ENCODE results near the gene ATG13.

DNA sequence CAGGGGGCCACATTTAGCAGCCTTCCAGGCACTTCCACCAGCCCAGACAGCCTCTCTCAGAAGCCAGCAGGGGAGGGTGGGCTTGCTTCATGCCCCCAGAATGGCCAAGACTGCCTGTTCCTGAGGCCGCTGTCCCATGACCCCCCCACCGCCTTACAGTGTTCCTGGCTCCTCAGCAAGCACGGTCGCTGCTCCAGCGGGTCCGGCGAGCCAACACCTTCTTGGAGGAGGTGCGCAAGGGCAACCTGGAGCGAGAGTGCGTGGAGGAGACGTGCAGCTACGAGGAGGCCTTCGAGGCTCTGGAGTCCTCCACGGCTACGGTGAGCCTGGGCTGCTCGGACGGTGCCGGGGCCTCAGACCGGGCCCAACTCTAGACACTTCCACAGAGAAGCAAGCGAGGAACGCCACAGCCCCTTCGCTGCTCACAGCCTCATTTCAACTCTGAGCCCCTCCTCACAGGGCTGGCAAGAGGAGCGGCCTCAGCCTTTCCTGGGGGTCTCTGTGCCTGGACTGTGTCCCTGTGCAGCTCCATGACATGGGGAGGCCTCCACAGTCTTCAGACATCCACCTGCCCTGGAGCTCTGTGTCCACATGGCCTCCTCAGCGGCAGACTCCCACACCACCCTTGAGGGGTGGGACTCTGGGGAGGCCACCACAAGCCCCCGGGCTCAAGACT, 102.3 kb downstream of the ATG13 start:
- TF ChIP-seq, protein P1, sequence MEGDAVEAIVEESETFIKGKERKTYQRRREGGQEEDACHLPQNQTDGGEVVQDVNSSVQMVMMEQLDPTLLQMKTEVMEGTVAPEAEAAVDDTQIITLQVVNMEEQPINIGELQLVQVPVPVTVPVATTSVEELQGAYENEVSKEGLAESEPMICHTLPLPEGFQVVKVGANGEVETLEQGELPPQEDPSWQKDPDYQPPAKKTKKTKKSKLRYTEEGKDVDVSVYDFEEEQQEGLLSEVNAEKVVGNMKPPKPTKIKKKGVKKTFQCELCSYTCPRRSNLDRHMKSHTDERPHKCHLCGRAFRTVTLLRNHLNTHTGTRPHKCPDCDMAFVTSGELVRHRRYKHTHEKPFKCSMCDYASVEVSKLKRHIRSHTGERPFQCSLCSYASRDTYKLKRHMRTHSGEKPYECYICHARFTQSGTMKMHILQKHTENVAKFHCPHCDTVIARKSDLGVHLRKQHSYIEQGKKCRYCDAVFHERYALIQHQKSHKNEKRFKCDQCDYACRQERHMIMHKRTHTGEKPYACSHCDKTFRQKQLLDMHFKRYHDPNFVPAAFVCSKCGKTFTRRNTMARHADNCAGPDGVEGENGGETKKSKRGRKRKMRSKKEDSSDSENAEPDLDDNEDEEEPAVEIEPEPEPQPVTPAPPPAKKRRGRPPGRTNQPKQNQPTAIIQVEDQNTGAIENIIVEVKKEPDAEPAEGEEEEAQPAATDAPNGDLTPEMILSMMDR (IDR thresholded peaks at IDR 0.05), result no peak
- TF ChIP-seq POLR2A (IDR thresholded peaks at IDR 0.05), result no peak
